ENCODE data around the gene FNIP1. TPM values are rescaled to one million over a fixed set of nuclear protein-coding genes. Genes with fewer than 3 reads are reported as not detected.

FNIP1 gene
- total and polyA plus RNA-seq, 2 of the 8 experiments (the other 6 are each of a cell fraction or from before 2014, with no cell fraction given): 3.5 to 17.3 TPM

DNA sequence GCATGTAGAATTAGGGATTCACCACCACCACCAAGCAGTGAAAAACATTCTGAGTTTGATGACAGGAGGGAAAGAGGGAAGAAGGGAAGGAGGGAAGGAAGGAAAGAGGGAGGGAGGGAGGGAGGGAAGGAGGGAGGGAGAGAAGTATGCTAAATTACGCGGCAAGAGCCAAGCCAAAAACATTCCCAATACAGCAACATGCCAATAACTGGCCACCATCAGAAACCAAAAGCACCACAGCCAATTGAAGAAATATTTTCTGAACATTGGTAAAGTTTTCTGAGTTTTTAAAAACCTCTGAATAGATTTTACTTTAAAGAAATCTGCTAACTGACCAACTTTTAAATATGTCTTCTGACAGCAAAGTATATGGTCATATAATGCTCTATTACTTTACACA, 36.0 kb downstream of the FNIP1 start (continued):
- TF ChIP-seq, protein P1, sequence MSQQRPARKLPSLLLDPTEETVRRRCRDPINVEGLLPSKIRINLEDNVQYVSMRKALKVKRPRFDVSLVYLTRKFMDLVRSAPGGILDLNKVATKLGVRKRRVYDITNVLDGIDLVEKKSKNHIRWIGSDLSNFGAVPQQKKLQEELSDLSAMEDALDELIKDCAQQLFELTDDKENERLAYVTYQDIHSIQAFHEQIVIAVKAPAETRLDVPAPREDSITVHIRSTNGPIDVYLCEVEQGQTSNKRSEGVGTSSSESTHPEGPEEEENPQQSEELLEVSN (IDR thresholded peaks at IDR 0.05): no peak
- TF ChIP-seq MAFK (IDR thresholded peaks at IDR 0.05; ENCODE audit: low read depth, low read length): no peak
